ENCODE data around the gene ZFP2. TPM values are rescaled to one million over a fixed set of nuclear protein-coding genes. Genes with fewer than 3 reads are reported as not detected.

The ZFP2 gene
- polyA plus RNA-seq, 1 donor from 2014 or later: 14.5 TPM

GRCh38 chr5:178965465-178966055, 69.8 kb downstream of the ZFP2 start:
- no peak overlapping the region for H2AFZ ChIP-seq (ENCODE audit: low read depth, low read length)
- H3K9me2 ChIP-seq (ENCODE audit: insufficient read depth, low read length): no peaks in the 10 kb centered on the region
- peaks cover 42% of the 10 kb centered on the region for H3K9me3 ChIP-seq (ENCODE audit: low read length)
- H3F3A ChIP-seq (ENCODE audit: insufficient read depth, low read length, poor library complexity, severe bottlenecking): no peaks in the 10 kb centered on the region
- H3K27me3 ChIP-seq (ENCODE audit: insufficient read depth, low read depth, low read length): no peaks in the 10 kb centered on the region
- no peak overlapping the region for H3K4me2 ChIP-seq (ENCODE audit: low read length)
- TF ChIP-seq MXI1 (conservative IDR thresholded peaks at IDR 0.05; ENCODE audit: poor library complexity, severe bottlenecking): no peak
- TF ChIP-seq RAD21 (conservative IDR thresholded peaks at IDR 0.05): no peak
- TF ChIP-seq SMC3 (conservative IDR thresholded peaks at IDR 0.05; ENCODE audit: poor library complexity): no peak
- no peak for TF ChIP-seq TAF1 (IDR thresholded peaks at IDR 0.05; ENCODE audit: low read depth)
- TF ChIP-seq REST (IDR thresholded peaks at IDR 0.05; ENCODE audit: borderline replicate concordance): no peak
- no peak for TF ChIP-seq EP300 (conservative IDR thresholded peaks at IDR 0.05; ENCODE audit: poor library complexity, severe bottlenecking)
- TF ChIP-seq EZH2 (IDR thresholded peaks at IDR 0.05; ENCODE audit: borderline replicate concordance, insufficient read depth, low read length, poor library complexity, severe bottlenecking): no peak
- no peak for TF ChIP-seq CTCF (IDR thresholded peaks at IDR 0.05; ENCODE audit: poor library complexity, severe bottlenecking)
- TF ChIP-seq POLR2AphosphoS5 (IDR thresholded peaks at IDR 0.05): no peak
- H3K27ac ChIP-seq (ENCODE audit: low read length): no peak overlapping the region
- no peaks in the 10 kb centered on the region for H4K20me1 ChIP-seq (ENCODE audit: insufficient read depth)
- no peaks in the 10 kb centered on the region for H3K36me3 ChIP-seq (ENCODE audit: insufficient read depth, low read length)
- H3K4me3 ChIP-seq (ENCODE audit: low read length): no peak overlapping the region
- H3K79me2 ChIP-seq (replicated peaks; ENCODE audit: insufficient read depth, low read length): no peaks in the 10 kb centered on the region
- no peak overlapping the region for H3K9ac ChIP-seq (ENCODE audit: low read length)

- Histone ChIP-seq H3K36me3 (ENCODE audit: insufficient read depth, low read length) (no peaks in the 10 kb centered on the region), H3K9me2 (ENCODE audit: insufficient read depth, low read length) (no peaks in the 10 kb centered on the region), H2AFZ (ENCODE audit: low read depth, low read length) (no peak overlapping the region), H4K20me1 (ENCODE audit: insufficient read depth) (no peaks in the 10 kb centered on the region), H3K27me3 (ENCODE audit: insufficient read depth, low read depth, low read length) (no peaks in the 10 kb centered on the region), H3K27ac (ENCODE audit: low read length) (no peak overlapping the region), H3K79me2 (replicated peaks; ENCODE audit: insufficient read depth, low read length) (no peaks in the 10 kb centered on the region), H3F3A (ENCODE audit: insufficient read depth, low read length, poor library complexity, severe bottlenecking) (no peaks in the 10 kb centered on the region), H3K4me2 (ENCODE audit: low read length) (no peak overlapping the region), H3K9ac (ENCODE audit: low read length) (no peak overlapping the region), H3K4me3 (ENCODE audit: low read length) (no peak overlapping the region), H3K9me3 (ENCODE audit: low read length) (peaks cover 12% of the 10 kb centered on the region)
- TF ChIP-seq CTCF (IDR thresholded peaks at IDR 0.05; ENCODE audit: poor library complexity, severe bottlenecking) (no peak), RAD21 (conservative IDR thresholded peaks at IDR 0.05) (no peak), EP300 (conservative IDR thresholded peaks at IDR 0.05; ENCODE audit: poor library complexity, severe bottlenecking) (no peak), TAF1 (IDR thresholded peaks at IDR 0.05; ENCODE audit: low read depth) (no peak), EZH2 (IDR thresholded peaks at IDR 0.05; ENCODE audit: borderline replicate concordance, insufficient read depth, low read length, poor library complexity, severe bottlenecking) (no peak), POLR2AphosphoS5 (IDR thresholded peaks at IDR 0.05) (no peak), REST (IDR thresholded peaks at IDR 0.05; ENCODE audit: borderline replicate concordance) (no peak), SMC3 (conservative IDR thresholded peaks at IDR 0.05; ENCODE audit: poor library complexity) (no peak), MXI1 (conservative IDR thresholded peaks at IDR 0.05; ENCODE audit: poor library complexity, severe bottlenecking) (no peak)
Observed at GRCh38 chr5:178981381-178981780, 85.7 kb downstream of the ZFP2 start.

Measured in neural cell (in vitro differentiated cells).